Neural crest cell (in vitro differentiated cells): Measurements from ENCODE around the gene TRPC4AP. TPM values are rescaled to one million over a fixed set of nuclear protein-coding genes. Genes with fewer than 3 reads are reported as not detected.
A peak's percentile ranks its signal among the peaks of the same experiment; 100 is the strongest.

Experiments used
- DNase-seq: peaks from one replicate; pipeline ENCODE4 v3.0.0; 2021; ENCODE audit warnings: low read depth, mixed read lengths, low spot score
- H3K27ac Mint-ChIP-seq: one replicate; pipeline ENCODE4 v1.8.0; 2021; ENCODE audit warnings: mild to moderate bottlenecking, mixed read lengths; ENCODE audit not compliant: unreplicated experiment
- H3K27me3 Mint-ChIP-seq: 2 replicates; pipeline ENCODE4 v1.8.0; 2021; ENCODE audit warnings: low read depth, mild to moderate bottlenecking, mixed read lengths
- H3K36me3 Mint-ChIP-seq: 2 replicates; pipeline ENCODE4 v1.8.0; 2021; ENCODE audit warnings: low read depth, mild to moderate bottlenecking, mixed read lengths
- H3K4me1 Mint-ChIP-seq: 2 replicates; pipeline ENCODE4 v1.8.0; 2021; ENCODE audit warnings: mixed read lengths
- H3K4me3 Mint-ChIP-seq: one replicate; pipeline ENCODE4 v1.8.0; 2021; ENCODE audit warnings: mild to moderate bottlenecking, mixed read lengths
- H3K9me3 Mint-ChIP-seq: 2 replicates; pipeline ENCODE4 v1.8.0; 2021; ENCODE audit warnings: mixed read lengths
- total RNA-seq: library from RNA; stranded (reverse); gene quantifications from 2 replicates; pipeline ENCODE4 v1.2.1, GENCODE V29; 2021
- TF ChIP-seq, protein P1 (sequence below): fragments of 200-600 bp; sonication (generic); conservative IDR thresholded peaks from 2 replicates; pipeline ENCODE4 v1.5.0; 2021; ENCODE audit warnings: antibody characterized with exemption, mild to moderate bottlenecking

Gene TRPC4AP
- total RNA-seq, 1 donor from 2014 or later = 96.2 TPM

DNA sequence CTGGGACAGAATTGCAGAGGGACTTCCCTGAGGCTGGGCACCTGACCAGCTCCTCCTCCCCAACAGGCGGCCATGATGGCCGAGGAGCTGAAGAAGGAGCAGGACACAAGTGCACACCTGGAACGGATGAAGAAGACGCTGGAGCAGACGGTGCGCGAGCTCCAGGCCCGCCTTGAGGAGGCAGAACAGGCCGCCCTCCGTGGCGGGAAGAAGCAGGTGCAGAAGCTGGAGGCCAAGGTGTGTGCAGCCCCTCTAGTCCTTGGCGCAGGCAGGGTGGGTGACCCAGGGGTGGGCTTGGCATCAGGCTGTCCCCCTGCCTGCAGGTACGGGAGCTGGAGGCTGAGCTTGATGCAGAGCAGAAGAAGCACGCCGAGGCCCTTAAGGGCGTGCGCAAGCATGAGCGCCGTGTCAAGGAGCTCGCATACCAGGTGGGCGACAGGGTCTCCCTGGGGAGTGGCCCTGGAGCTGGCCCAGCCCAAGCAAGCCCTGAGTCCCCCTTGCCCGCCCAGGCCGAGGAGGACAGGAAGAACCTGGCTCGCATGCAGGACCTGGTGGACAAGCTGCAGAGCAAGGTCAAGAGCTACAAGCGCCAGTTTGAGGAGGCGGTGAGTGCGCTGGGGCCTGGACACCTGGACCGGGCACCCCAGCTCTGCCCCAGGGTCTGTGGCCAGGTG, 91.5 kb downstream of the TRPC4AP start:
- H3K27me3 Mint-ChIP-seq = peaks cover 5% of the 10 kb centered on the region
- TF ChIP-seq, protein P1, sequence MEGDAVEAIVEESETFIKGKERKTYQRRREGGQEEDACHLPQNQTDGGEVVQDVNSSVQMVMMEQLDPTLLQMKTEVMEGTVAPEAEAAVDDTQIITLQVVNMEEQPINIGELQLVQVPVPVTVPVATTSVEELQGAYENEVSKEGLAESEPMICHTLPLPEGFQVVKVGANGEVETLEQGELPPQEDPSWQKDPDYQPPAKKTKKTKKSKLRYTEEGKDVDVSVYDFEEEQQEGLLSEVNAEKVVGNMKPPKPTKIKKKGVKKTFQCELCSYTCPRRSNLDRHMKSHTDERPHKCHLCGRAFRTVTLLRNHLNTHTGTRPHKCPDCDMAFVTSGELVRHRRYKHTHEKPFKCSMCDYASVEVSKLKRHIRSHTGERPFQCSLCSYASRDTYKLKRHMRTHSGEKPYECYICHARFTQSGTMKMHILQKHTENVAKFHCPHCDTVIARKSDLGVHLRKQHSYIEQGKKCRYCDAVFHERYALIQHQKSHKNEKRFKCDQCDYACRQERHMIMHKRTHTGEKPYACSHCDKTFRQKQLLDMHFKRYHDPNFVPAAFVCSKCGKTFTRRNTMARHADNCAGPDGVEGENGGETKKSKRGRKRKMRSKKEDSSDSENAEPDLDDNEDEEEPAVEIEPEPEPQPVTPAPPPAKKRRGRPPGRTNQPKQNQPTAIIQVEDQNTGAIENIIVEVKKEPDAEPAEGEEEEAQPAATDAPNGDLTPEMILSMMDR = no peak
- no peak overlapping the region for H3K4me3 Mint-ChIP-seq
- no peaks in the 10 kb centered on the region for H3K4me1 Mint-ChIP-seq
- H3K36me3 Mint-ChIP-seq = peaks cover 17% of the 10 kb centered on the region
- H3K9me3 Mint-ChIP-seq = no peaks in the 10 kb centered on the region
- H3K27ac Mint-ChIP-seq = no peak overlapping the region
- no peak for DNase-seq

DNA sequence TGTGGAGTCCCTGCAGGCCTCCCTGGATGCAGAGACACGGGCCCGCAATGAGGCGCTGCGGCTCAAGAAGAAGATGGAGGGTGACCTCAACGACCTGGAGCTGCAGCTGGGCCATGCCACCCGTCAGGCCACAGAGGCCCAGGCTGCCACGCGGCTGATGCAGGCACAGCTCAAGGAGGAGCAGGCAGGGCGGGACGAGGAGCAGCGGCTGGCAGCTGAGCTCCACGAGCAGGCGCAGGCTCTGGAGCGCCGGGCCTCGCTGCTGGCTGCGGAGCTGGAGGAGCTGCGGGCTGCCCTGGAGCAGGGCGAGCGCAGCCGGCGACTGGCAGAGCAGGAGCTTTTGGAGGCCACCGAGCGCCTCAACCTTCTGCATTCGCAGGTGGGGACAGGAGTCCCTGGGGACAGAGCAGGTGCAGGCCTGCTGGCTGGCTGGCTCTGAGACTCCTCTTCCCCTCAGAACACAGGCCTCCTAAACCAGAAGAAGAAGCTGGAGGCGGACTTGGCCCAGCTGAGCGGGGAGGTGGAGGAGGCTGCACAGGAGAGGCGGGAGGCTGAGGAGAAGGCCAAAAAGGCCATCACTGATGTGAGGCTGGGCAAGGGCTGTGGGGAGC, 92.2 kb downstream of the TRPC4AP start:
- Mint-ChIP-seq H3K9me3 (no peaks in the 10 kb centered on the region), H3K27me3 (peaks cover 5% of the 10 kb centered on the region), H3K27ac (peak overlapping the region; percentile 43), H3K4me3 (no peak overlapping the region), H3K36me3 (peaks cover 18% of the 10 kb centered on the region), H3K4me1 (no peaks in the 10 kb centered on the region)
- TF ChIP-seq, protein P1 = no peak
- no peak for DNase-seq

DNA sequence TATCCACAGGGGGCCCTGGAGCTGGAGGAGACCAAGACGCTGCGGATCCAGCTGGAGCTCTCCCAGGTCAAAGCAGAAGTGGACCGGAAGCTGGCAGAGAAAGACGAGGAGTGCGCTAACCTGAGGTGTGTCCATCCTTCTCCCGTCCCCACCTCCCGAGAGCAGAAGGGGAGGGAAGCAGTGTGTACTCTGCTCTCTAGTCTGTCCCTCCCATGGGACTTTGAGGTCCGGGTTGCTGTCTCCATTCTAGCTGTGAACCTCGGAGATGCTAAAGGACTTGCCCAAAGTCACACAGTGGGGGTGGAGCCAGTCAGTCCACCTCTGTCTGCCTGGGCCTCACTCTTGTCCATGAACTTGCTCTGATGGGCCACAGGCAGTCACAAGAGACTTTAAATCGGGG, 92.8 kb downstream of the TRPC4AP start:
- no peak overlapping the region for H3K27ac Mint-ChIP-seq
- no peak for DNase-seq
- H3K4me3 Mint-ChIP-seq = no peak overlapping the region
- peaks cover 5% of the 10 kb centered on the region for H3K27me3 Mint-ChIP-seq
- peaks cover 18% of the 10 kb centered on the region for H3K36me3 Mint-ChIP-seq
- no peaks in the 10 kb centered on the region for H3K4me1 Mint-ChIP-seq
- no peaks in the 10 kb centered on the region for H3K9me3 Mint-ChIP-seq
- TF ChIP-seq, protein P1 = no peak

DNA sequence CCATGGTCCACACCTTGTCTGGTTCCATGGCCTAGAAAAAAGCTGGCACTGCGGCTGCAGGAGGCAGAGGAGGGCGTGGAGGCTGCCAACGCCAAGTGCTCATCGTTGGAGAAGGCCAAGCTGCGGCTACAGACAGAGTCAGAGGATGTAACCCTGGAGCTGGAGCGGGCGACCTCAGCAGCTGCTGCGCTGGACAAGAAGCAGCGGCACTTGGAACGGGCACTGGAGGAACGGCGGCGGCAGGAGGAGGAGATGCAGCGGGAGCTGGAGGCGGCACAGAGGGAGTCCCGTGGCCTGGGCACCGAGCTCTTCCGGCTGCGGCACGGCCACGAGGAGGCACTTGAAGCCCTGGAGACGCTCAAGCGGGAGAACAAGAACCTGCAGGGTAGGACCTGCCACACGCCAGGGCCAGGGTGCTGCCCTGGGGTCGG, 93.6 kb downstream of the TRPC4AP start:
- TF ChIP-seq, protein P1 = no peak
- no peak for DNase-seq
- Mint-ChIP-seq H3K36me3 (peaks cover 15% of the 10 kb centered on the region), H3K27me3 (peaks cover 5% of the 10 kb centered on the region), H3K4me3 (no peak overlapping the region), H3K9me3 (no peaks in the 10 kb centered on the region), H3K4me1 (no peaks in the 10 kb centered on the region), H3K27ac (peak overlapping the region; percentile 92)

DNA sequence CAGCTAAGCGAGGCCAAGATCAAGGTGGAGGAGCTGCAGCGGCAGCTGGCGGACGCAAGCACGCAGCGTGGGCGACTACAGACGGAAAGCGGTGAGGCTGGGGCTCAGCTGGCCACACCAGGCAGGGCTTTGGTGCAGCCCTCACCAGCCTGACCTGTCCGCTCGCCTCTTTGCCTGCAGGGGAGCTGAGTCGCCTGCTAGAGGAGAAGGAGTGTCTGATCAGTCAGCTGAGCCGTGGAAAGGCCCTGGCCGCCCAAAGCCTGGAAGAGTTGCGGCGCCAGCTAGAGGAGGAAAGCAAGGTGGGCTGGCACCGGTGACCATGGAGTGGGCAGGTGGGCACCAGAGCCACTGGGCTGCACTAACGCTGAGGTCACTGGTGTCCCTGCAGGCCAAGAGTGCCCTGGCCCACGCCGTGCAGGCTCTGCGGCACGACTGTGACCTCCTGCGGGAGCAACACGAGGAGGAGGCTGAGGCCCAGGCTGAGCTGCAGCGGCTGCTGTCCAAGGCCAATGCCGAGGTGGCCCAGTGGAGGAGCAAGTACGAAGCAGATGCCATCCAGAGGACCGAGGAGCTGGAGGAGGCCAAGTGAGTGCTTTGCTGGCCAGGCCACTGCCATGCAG, 94.2 kb downstream of the TRPC4AP start:
- no peak for DNase-seq
- TF ChIP-seq, protein P1 = no peak
- Mint-ChIP-seq H3K4me1 (no peaks in the 10 kb centered on the region), H3K4me3 (no peak overlapping the region), H3K9me3 (no peaks in the 10 kb centered on the region), H3K36me3 (peaks cover 13% of the 10 kb centered on the region), H3K27ac (no peak overlapping the region), H3K27me3 (peaks cover 5% of the 10 kb centered on the region)
